ENCODE results near the gene TPCN2.

Gene TPCN2

DNA sequence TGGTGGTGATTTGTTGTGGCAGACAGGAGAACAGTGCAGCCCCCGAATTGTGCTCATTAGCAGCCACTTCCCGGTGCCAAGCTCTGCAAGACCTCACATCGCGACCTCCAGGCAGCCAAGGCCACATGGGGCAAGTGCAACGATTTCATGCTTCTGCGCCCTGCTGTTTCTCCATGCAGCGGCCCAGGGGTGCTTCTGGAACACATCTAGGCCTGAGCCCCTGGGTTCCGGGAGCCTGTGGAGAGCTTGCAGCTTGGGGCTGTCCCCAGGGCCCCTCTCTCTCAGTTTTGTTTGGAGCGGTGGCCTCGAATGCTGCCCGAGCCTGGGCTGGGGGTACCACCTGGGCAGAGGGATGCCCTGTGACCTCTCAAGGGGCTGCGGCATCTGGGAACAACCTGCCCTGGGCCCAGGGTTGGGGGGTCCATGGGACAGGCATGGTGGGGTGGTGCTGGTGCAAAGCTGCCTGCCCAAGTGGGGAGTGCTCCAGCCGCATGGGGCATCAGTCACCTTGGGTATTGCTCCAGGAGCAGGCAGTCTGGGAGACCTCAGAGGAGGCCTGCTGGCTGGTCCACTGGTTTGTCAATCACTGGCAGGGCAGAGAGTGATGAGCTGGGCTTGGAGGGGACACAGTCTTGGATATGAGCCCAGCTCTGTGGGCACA, 51.9 kb downstream of the TPCN2 start:
- Histone ChIP-seq H2AFZ (ENCODE audit: insufficient read depth, low read length, poor library complexity) (no peak overlapping the region), H2BK5ac (ENCODE audit: low read depth, low read length, poor library complexity) (no peak overlapping the region), H3K23ac (ENCODE audit: low read length) (no peak overlapping the region), H3K27me3 (ENCODE audit: insufficient read depth, low read length) (no peaks in the 10 kb centered on the region), H2AK5ac (ENCODE audit: low read length) (no peak overlapping the region), H3K4me1 (ENCODE audit: control insufficient read depth in 1 of 2, insufficient read depth in 2 of 2, low read length in 2 of 2) (no peaks in the 10 kb centered on the region), H2BK120ac (ENCODE audit: insufficient read depth, low read length, poor library complexity) (no peak overlapping the region), H3K36me3 (ENCODE audit: control insufficient read depth in 1 of 2, insufficient read depth in 2 of 2, low read length in 2 of 2) (no peaks in the 10 kb centered on the region), H3K79me2 (ENCODE audit: control insufficient read depth, insufficient read depth, low read length, poor library complexity) (no peaks in the 10 kb centered on the region), H3K4ac (ENCODE audit: low read depth, low read length) (no peak overlapping the region), H3K4me2 (ENCODE audit: low read length) (no peak overlapping the region), H2BK12ac (ENCODE audit: low read length) (no peak overlapping the region), H3K9me3 (ENCODE audit: insufficient read depth, low read depth, low read length) (no peaks in the 10 kb centered on the region), H3K79me1 (ENCODE audit: low read length) (no peaks in the 10 kb centered on the region), H3K18ac (ENCODE audit: low read length) (no peak overlapping the region), H4K8ac (ENCODE audit: low read depth, low read length) (no peak overlapping the region), H3K14ac (ENCODE audit: low read length) (no peak overlapping the region), H3K9ac (ENCODE audit: low read length) (no peak overlapping the region), H3K27ac (ENCODE audit: low read depth, low read length) (no peak overlapping the region), H4K12ac (ENCODE audit: low read depth, low read length) (no peak overlapping the region), H4K91ac (ENCODE audit: low read depth, low read length) (no peak overlapping the region), H3K4me3 (ENCODE audit: low read depth, low read length) (no peak overlapping the region)
- no peak for DNase-seq
- WGBS (ENCODE audit: extremely low coverage, insufficient coverage, insufficient read length): no CpG with 5 or more reads among the region's 13 CpGs

DNA sequence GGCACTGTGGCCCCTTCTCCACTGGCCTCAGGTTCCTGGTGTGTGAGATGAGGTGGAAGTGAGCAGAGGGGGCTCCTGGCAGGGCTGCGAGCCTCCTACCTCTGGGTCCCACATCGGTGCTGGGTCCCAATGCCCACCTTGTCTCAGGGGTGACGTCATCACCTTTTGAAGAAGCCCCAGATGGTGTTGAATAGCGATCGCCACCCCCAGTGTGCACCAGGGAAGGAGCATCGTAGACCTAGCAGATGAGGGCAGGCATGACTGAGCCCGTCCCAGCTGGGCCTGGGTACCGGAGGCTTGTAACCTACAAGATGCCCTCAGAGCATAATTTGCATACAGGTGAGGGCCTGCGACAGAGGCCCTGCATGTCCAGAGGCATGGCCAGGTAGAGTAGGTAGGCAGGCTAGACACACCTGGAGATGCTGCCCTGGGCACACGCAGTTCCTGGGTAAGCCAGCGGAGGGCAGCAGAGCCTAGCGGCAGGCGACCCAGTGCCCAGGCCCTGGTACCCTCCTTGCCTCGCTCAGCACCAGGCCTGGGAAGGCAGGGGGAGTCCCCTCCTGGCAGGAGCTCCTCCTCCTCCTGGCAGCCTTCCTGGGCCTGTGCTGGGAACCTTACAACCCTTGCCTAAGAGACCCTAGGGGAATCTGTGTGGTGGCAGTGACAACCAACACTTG, 52.5 kb downstream of the TPCN2 start:
- H4K8ac ChIP-seq (ENCODE audit: low read depth, low read length): no peak overlapping the region
- H2AFZ ChIP-seq (ENCODE audit: insufficient read depth, low read length, poor library complexity): no peak overlapping the region
- H2BK120ac ChIP-seq (ENCODE audit: insufficient read depth, low read length, poor library complexity): no peak overlapping the region
- no peak overlapping the region for H3K9ac ChIP-seq (ENCODE audit: low read length)
- H3K14ac ChIP-seq (ENCODE audit: low read length): no peak overlapping the region
- H3K4me3 ChIP-seq (ENCODE audit: low read depth, low read length): no peak overlapping the region
- no CpG with 5 or more reads among the region's 14 CpGs for WGBS (ENCODE audit: extremely low coverage, insufficient coverage, insufficient read length)
- peak; percentile 90 to 94 for DNase-seq
- H3K27ac ChIP-seq (ENCODE audit: low read depth, low read length): no peak overlapping the region
- H2BK12ac ChIP-seq (ENCODE audit: low read length): no peak overlapping the region
- H4K12ac ChIP-seq (ENCODE audit: low read depth, low read length): no peak overlapping the region
- H3K18ac ChIP-seq (ENCODE audit: low read length): no peak overlapping the region
- H2BK5ac ChIP-seq (ENCODE audit: low read depth, low read length, poor library complexity): no peak overlapping the region
- H3K4ac ChIP-seq (ENCODE audit: low read depth, low read length): no peak overlapping the region
- no peaks in the 10 kb centered on the region for H3K27me3 ChIP-seq (ENCODE audit: insufficient read depth, low read length)
- H3K23ac ChIP-seq (ENCODE audit: low read length): no peak overlapping the region
- no peaks in the 10 kb centered on the region for H3K79me2 ChIP-seq (ENCODE audit: control insufficient read depth, insufficient read depth, low read length, poor library complexity)
- H2AK5ac ChIP-seq (ENCODE audit: low read length): no peak overlapping the region
- no peaks in the 10 kb centered on the region for H3K36me3 ChIP-seq (ENCODE audit: control insufficient read depth in 1 of 2, insufficient read depth in 2 of 2, low read length in 2 of 2)
- no peak overlapping the region for H3K4me2 ChIP-seq (ENCODE audit: low read length)
- H3K79me1 ChIP-seq (ENCODE audit: low read length): no peaks in the 10 kb centered on the region
- no peaks in the 10 kb centered on the region for H3K9me3 ChIP-seq (ENCODE audit: insufficient read depth, low read depth, low read length)
- no peaks in the 10 kb centered on the region for H3K4me1 ChIP-seq (ENCODE audit: control insufficient read depth in 1 of 2, insufficient read depth in 2 of 2, low read length in 2 of 2)
- H4K91ac ChIP-seq (ENCODE audit: low read depth, low read length): no peak overlapping the region

DNA sequence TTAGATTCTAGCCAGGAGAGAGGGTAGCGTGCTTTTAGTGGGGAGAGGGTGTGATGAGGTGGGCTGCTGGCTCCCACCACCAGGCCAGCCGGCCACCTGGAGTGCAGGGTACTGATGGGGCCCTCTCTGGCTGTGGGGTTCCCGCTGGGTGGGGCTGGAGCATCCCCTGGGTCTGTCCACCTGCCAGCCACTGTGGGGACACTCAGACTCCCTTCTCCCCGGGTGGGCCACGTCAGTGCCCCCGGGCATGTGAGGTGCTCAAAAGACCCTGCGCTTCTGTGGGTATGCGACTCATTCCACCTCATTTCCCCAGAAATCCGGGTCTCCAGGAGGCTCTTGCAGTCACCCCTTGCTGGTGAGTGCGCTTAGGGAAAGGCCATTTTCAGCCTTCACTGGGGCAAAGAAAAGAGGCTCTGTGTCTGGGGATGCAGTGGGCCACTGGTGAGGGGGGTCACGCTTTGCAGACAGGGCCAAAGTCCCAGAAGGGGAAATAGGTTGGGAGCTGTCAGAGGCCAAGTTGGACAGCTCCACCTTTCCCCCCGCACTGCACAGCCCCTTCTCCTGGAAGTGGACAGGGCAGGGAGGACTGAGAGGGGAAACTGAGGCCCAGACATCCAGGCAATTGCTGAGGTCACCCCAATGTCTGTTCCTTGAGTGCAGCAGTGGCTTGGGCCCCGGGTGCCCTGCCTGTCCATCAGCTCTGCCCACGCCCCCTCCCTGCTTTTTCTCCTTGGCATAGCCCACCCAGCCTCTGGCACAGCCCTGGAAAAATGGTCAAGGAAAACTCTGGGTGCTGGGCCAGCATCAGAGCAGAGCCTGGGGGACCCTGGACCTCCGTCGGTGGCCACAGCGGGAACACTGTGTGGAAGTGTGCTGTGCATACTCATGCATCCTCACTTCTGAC, 53.3 kb downstream of the TPCN2 start:
- Histone ChIP-seq H3K79me2 (ENCODE audit: control insufficient read depth, insufficient read depth, low read length, poor library complexity) (no peaks in the 10 kb centered on the region), H3K4me3 (ENCODE audit: low read depth, low read length) (no peak overlapping the region)

GRCh38 chr11:69102732-69103615, 54.2 kb downstream of the TPCN2 start:
- no peaks in the 10 kb centered on the region for H3K27me3 ChIP-seq (ENCODE audit: insufficient read depth, low read length)
- H4K12ac ChIP-seq (ENCODE audit: low read depth, low read length): no peak overlapping the region
- no CpG with 5 or more reads among the region's 24 CpGs for WGBS (ENCODE audit: extremely low coverage, insufficient coverage, insufficient read length)
- no peak overlapping the region for H3K14ac ChIP-seq (ENCODE audit: low read length)
- no peak overlapping the region for H3K4ac ChIP-seq (ENCODE audit: low read depth, low read length)
- H3K4me3 ChIP-seq (ENCODE audit: low read depth, low read length): no peak overlapping the region
- no peak for DNase-seq
- H2AK5ac ChIP-seq (ENCODE audit: low read length): no peak overlapping the region
- H3K18ac ChIP-seq (ENCODE audit: low read length): no peak overlapping the region
- no peak overlapping the region for H3K27ac ChIP-seq (ENCODE audit: low read depth, low read length)
- no peak overlapping the region for H2BK12ac ChIP-seq (ENCODE audit: low read length)
- H2AFZ ChIP-seq (ENCODE audit: insufficient read depth, low read length, poor library complexity): no peak overlapping the region
- no peak overlapping the region for H4K8ac ChIP-seq (ENCODE audit: low read depth, low read length)
- peaks cover 3% of the 10 kb centered on the region for H3K9me3 ChIP-seq (ENCODE audit: insufficient read depth, low read depth, low read length)
- no peak overlapping the region for H3K9ac ChIP-seq (ENCODE audit: low read length)
- no peaks in the 10 kb centered on the region for H3K79me1 ChIP-seq (ENCODE audit: low read length)
- no peaks in the 10 kb centered on the region for H3K36me3 ChIP-seq (ENCODE audit: control insufficient read depth in 1 of 2, insufficient read depth in 2 of 2, low read length in 2 of 2)
- H3K79me2 ChIP-seq (ENCODE audit: control insufficient read depth, insufficient read depth, low read length, poor library complexity): no peaks in the 10 kb centered on the region
- H3K4me2 ChIP-seq (ENCODE audit: low read length): no peak overlapping the region
- H2BK120ac ChIP-seq (ENCODE audit: insufficient read depth, low read length, poor library complexity): no peak overlapping the region
- H3K4me1 ChIP-seq (ENCODE audit: control insufficient read depth in 1 of 2, insufficient read depth in 2 of 2, low read length in 2 of 2): peaks cover 6 to 8% of the 10 kb centered on the region in 2 experiments
- H4K91ac ChIP-seq (ENCODE audit: low read depth, low read length): no peak overlapping the region
- H2BK5ac ChIP-seq (ENCODE audit: low read depth, low read length, poor library complexity): no peak overlapping the region
- no peak overlapping the region for H3K23ac ChIP-seq (ENCODE audit: low read length)

More for the DNA sequence above, 53.3 kb downstream of the TPCN2 start:
- Histone ChIP-seq H3K14ac (ENCODE audit: low read length) (no peak overlapping the region), H3K27ac (ENCODE audit: low read depth, low read length) (no peak overlapping the region), H3K4me2 (ENCODE audit: low read length) (no peak overlapping the region), H3K4me1 (ENCODE audit: control insufficient read depth in 1 of 2, insufficient read depth in 2 of 2, low read length in 2 of 2) (peaks cover 6% of the 10 kb centered on the region in 2 experiments), H3K23ac (ENCODE audit: low read length) (no peak overlapping the region), H3K9me3 (ENCODE audit: insufficient read depth, low read depth, low read length) (no peaks in the 10 kb centered on the region), H3K9ac (ENCODE audit: low read length) (no peak overlapping the region), H2AFZ (ENCODE audit: insufficient read depth, low read length, poor library complexity) (no peak overlapping the region), H2AK5ac (ENCODE audit: low read length) (no peak overlapping the region), H3K18ac (ENCODE audit: low read length) (no peak overlapping the region), H3K79me1 (ENCODE audit: low read length) (no peaks in the 10 kb centered on the region), H4K8ac (ENCODE audit: low read depth, low read length) (no peak overlapping the region), H4K12ac (ENCODE audit: low read depth, low read length) (no peak overlapping the region), H3K27me3 (ENCODE audit: insufficient read depth, low read length) (no peaks in the 10 kb centered on the region), H2BK12ac (ENCODE audit: low read length) (no peak overlapping the region), H4K91ac (ENCODE audit: low read depth, low read length) (no peak overlapping the region), H2BK5ac (ENCODE audit: low read depth, low read length, poor library complexity) (no peak overlapping the region), H2BK120ac (ENCODE audit: insufficient read depth, low read length, poor library complexity) (no peak overlapping the region), H3K4ac (ENCODE audit: low read depth, low read length) (no peak overlapping the region), H3K36me3 (ENCODE audit: control insufficient read depth in 1 of 2, insufficient read depth in 2 of 2, low read length in 2 of 2) (no peaks in the 10 kb centered on the region)
- no peak for DNase-seq
- WGBS (ENCODE audit: extremely low coverage, insufficient coverage, insufficient read length): no CpG with 5 or more reads among the region's 17 CpGs

Data from trophoblast cell (in vitro differentiated cells and primary cell).